Activated CD8-positive, alpha-beta memory T cell treated with anti-CD3 and anti-CD28 coated beads, Interleukin-2, amount 50 U/mL, for 1 hour (primary cell): ENCODE data around the gene LIMK2.
"Not testable (repeated sequence)": the region's sequence is repeated elsewhere in the genome, so short reads cannot be mapped to it uniquely, and the experiment has no call there.

Source experiments
- DNase-seq: peaks from one replicate; pipeline ENCODE4 v3.0.0-alpha.2; 2020; ENCODE audit errors: extremely low read depth

Gene LIMK2

GRCh38 chr22:31290494-31291471, 78.7 kb downstream of the LIMK2 start:
- DNase-seq = peak; percentile 89

DNA sequence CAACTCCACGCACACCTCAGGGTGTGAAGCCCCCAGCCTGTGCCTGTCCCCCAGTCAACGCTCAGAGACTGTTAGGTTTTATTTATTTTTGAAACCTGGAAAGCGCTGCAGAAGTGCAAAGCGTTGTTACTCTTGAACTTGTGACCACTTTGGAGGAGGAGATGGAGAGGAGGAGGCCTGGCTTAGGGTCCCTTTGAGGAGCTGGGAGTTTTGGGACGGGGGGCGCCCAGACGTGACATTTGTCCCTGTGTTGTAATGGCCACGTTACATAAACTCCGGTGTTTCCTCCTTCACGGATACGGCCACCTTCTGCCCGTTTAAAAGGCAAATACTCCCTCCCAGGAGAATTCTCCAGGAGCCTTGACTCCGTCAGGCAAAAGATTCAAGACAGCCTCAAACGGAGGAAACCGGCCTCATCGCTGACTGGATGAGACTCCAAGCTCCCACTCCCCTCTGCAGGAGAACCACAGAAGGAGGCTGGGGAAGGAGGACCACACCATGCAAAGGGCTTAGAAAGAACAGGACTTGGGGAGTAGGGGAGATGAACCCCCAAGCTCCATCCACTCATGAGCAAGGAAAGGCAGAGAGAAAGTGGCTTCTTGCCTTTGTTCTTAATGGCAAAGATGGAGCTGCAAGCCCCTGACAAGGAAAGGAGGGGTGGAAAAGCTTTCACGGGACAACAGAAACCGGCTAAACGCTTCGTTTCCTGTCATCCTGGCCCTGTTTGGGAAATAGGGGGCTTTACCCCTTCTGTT, 79.6 kb downstream of the LIMK2 start:
- no peak for DNase-seq

GRCh38 chr22:31292236-31292989, 80.3 kb downstream of the LIMK2 start, which contains the start of gene PIK3IP1:
Gene PIK3IP1 (minus strand): TSS chr22:31292488. CDS start chr22:31292344, 144 bp downstream.
- peak; percentile 84 for DNase-seq

GRCh38 chr22:31295360-31295759, 83.3 kb downstream of the LIMK2 start:
- DNase-seq = no peak

GRCh38 chr22:31295831-31296657, 83.9 kb downstream of the LIMK2 start:
- DNase-seq = no peak

GRCh38 chr22:31300896-31301295, 88.8 kb downstream of the LIMK2 start:
- no peak for DNase-seq

GRCh38 chr22:31302006-31302405, 89.9 kb downstream of the LIMK2 start:
- no peak for DNase-seq

GRCh38 chr22:31302537-31302936, 90.4 kb downstream of the LIMK2 start:
- DNase-seq = no peak

GRCh38 chr22:31305194-31305593, 93.1 kb downstream of the LIMK2 start:
- DNase-seq = no peak

GRCh38 chr22:31308181-31308580, 96.1 kb downstream of the LIMK2 start:
- no peak for DNase-seq

DNA sequence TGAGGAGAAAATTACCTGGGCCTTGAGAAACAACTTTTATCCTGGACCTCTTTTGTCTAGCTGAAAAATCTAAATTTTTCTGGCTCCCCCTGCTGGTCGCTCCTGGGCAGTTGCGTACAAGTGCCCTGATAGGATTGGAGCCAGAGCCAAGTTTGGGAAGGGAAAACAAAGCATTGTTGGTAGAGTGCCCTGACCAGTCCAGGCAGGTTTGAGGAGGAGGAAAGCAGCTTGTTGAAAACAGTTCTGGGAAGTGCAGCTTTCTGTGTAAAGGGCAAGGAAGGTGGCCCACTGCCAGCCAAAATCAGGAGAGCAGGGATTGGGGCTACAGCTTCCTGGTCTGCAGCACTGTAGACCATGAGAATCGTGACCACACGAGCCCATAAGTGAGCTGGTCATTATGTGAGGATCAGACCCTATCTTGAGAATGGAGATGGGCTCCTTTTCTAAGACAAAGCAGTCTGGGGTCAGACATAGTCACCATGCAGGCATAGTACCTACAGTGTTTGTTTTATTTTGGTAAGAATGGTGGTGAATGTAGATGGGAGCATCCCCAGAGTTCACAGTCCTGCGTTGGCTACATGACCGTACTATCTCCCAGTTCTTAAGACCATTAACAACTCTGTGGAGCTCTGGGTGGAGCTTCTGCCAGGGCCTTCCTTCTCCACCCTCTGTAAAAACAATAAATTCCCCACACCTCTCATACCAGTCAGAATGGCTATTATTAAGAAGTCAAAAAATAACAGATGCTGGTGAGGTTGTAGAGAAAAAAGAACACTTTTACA, 101.5 kb downstream of the LIMK2 start:
- DNase-seq = no peak

DNA sequence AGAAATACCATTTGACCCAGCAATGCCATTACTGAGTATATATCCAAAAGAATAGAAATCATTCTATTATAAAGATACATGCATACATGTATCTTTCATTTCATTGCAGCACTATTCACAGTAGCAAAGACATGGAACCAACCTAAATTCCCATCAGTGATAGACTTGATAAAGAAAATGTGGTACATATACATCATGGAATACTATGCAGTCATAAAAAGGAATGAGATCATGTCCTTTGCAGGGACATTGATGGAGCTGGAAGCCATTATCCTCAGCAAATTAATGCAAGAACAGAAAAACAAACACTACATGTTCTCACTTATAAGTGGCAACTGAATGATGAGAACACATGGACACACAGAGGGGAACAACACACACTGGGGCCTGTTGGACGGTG, 102.1 kb downstream of the LIMK2 start:
- DNase-seq = not testable (repeated sequence)

DNA sequence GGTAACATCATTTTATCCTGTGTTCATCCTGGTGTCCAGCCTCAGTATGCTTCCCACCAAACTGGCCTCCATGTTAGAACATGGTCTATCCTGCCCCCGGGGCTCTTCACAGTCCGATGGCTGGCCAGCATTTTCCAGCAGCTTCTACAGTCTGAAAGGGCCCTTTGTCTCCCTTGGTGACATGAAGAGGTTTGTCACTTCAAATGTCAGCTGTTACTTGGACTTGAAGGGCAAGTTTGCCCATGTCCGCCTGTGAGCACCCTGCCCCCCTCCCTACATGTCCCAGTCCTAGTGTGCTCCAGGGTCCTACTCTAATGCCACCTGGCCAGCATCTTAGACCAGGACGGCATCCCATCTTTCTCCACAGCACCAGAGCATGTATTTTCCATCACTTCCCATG, 109.3 kb downstream of the LIMK2 start:
- no peak for DNase-seq

DNA sequence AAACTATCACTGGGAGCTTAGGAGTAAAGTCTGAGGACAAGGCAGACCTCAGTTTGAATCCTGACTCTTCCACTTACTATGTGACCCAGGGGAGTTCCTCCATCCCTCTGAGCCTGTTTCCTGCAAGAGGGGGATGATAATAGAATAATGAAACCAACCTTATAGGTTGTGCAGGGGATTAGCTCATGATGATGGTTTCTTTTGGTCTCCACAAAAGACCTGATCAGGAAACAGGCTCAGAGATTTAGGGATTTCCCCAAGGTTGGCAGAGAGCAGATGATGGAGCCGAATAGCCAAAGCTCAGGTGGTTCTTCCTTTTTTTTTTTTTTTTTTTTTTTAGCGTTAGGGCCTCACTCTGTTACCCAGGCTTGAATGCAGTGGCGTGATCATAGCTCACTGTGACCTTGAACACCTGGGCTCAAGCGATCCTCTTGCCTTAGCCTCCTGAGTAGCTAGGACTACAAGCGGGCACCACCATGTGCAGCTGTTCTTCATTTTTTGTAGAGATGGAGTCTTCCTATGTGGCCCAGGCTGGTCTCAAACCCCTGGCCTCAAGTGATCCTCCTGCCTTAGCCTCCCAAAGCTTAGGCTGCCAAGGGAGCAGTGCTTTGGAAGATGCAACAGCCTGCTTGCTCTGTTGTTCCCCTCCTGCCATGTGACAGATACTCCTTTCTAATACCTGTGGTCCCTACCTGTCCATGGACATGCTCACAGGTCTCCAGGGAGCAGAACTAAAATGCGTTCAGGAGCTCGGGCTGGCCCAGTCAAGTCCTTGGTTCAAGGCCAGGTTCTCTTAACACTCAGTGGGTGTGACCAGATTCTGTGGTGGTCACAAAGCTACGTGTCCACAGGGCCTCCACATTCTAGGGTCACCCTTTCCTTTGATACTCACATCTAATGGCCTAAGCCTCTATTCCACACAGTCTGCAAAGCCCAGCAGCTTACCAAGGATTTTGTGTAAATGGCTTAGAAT, 111.8 kb downstream of the LIMK2 start:
- no peak for DNase-seq

GRCh38 chr22:31326877-31327276, 114.8 kb downstream of the LIMK2 start:
- DNase-seq = no peak

GRCh38 chr22:31327806-31328543, 115.9 kb downstream of the LIMK2 start:
- DNase-seq = no peak

GRCh38 chr22:31328544-31328960, 116.5 kb downstream of the LIMK2 start:
- DNase-seq = no peak

GRCh38 chr22:31329029-31329428, 116.9 kb downstream of the LIMK2 start:
- no peak for DNase-seq
